Fibroblast of the aortic adventitia (primary cell): ENCODE measurements around the gene FAM53B. TPM values are rescaled to one million over a fixed set of nuclear protein-coding genes. Genes with fewer than 3 reads are reported as not detected.
A peak's percentile ranks its signal among the peaks of the same experiment; 100 is the strongest.

ENCODE experiments used
- DNase-seq: peaks from one replicate; pipeline ENCODE4 v3.0.0-alpha.2; 2010; ENCODE audit warnings: low read depth
- H3K4me3 ChIP-seq: 2 replicates; pipeline ENCODE4 v1.5.1; 2011; ENCODE audit warnings: low read depth, mild to moderate bottlenecking, control low read depth, low read length, moderate library complexity
- CTCF ChIP-seq: IDR thresholded peaks from 2 replicates; pipeline ENCODE4 v1.5.1; 2011; ENCODE audit warnings: mild to moderate bottlenecking, low read length, control low read depth, inconsistent platforms; ENCODE audit not compliant: insufficient read depth
- total RNA-seq: library from RNA; depleted of rRNA; stranded (reverse); fragments of >200 nt; gene quantifications from 2 replicates; pipeline ENCODE4 v1.2.3, GENCODE V29; 2012; ENCODE audit warnings: low replicate concordance

Gene FAM53B
- total RNA-seq, 1 donor, result 9.2 TPM

DNA sequence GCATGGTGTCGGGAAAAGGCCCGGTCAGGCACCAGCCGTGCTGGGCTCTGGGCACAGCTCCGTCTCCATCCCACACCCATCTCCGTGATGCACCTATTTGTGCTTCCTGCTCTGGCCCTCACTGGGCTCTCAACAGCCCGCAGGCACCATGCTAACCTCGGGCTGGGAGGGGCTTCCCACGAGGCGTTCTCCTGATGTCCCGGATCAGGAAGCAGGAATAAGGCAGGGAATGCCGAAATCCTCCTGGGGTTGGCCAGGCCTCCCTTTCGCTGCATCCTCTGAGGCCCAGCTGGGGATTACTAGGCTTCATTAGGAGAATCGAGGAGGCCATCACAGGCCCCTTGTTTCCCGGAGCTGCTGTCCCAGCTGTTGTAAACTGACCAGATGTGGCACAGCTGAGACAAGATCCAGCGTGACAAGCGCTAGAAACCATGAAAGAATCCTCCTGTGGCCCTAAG lies 72.0 kb downstream of the FAM53B start:
- DNase-seq, result no peak

DNA sequence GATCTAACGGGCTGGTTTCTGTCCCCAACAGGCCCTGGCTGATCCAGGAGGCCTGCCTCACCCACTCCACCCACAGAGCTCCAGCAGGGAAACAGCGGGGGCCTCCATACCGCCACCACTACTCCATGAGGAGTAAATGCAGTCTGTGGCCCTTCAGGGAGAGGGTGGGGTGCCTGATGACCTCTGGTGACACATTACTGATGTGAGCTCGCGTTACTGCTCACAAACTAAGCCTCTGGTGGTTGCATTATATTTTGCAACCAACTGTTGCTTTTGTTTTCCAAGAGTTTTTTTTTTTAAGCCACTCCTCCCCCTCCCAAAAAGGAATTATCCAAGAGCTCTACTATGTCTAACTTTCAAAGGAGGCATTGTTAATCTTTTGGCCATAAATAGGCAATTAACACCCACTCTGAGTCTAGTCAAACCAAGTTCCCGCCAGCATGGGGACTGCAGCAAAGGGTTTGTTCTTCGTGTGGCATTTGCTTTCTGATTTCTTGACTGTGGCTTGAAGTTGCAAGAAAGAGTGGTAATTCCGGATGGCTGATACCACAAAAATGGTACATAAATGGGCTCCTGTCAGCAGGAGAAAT lies 72.6 kb downstream of the FAM53B start:
- peak; percentile 38 for DNase-seq
- TF ChIP-seq CTCF, result peak; percentile 28
- no peak overlapping the region for H3K4me3 ChIP-seq

More for the DNA sequence above, 72.0 kb downstream of the FAM53B start:
- no peak for TF ChIP-seq CTCF
- H3K4me3 ChIP-seq, result no peak overlapping the region

DNA sequence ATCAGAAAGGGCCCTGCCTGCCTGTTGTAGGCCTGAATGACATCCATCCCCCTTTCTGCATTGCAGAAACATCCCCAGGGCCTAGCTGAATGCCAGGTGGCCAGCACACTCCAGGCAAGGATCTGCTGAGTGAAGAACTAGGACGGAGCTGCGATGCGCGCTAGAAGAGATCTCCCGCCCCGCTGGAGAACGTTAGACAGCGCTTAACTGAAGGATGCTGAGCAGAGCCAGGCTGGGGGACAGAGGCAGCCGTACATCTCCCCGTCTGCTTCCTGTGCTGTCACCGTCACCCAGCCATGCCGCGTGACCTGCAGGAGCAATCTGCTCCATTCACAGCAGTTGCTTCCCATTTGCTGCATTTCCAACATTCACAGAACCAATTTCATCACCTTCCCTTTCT lies 73.3 kb downstream of the FAM53B start:
- DNase-seq, result no peak
- no peak overlapping the region for H3K4me3 ChIP-seq
- TF ChIP-seq CTCF, result no peak

DNA sequence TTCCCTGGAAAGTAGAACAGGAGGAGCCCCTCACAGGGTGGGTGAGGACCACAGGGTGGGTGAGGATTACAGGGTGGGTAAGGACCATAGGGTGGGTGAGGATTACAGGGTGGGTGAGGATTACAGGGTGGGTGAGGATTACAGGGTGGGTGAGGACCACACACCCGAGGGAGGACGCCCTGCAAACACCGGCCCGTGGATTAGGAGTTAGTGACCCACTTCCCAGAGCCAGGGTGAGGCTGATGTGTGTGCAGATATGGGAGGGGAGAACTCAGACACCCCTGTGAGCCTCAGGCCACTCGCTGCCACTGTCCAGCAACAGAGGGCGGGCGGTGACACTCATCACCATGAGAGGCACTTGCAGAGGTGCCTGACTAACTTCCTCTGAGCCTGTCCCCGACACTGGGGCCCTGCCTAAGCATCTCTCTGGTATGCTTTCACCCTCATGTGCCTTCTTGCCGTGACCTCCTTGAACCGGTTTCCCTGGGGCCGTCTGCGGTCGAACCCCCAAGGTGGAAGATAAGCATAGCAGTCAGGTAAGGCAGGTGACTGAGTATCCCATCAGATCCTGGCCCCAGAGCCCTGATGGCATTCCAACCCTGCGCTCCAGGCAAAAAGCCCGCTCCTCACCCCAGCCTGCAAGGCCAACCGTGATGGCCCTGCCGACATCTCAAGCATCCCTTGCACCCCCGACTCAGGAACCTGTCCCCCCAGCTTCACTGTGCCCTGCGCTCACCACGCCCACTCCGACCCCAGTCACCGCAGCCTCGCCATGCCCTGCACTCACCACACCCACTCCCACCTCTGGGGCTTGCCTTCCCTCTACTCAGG lies 74.1 kb downstream of the FAM53B start:
- no peak overlapping the region for H3K4me3 ChIP-seq
- no peak for DNase-seq
- TF ChIP-seq CTCF, result no peak

- no peak for DNase-seq
- H3K4me3 ChIP-seq, result no peak overlapping the region
- TF ChIP-seq CTCF, result no peak
Measured at GRCh38 chr10:124669141-124669823, 74.9 kb downstream of the FAM53B start.

- DNase-seq, result no peak
- no peak for TF ChIP-seq CTCF
- no peak overlapping the region for H3K4me3 ChIP-seq
Measured at GRCh38 chr10:124668517-124669051, 75.6 kb downstream of the FAM53B start.
